ENCODE results near the gene WDR70.

GRCh38 chr5:37576552-37576951, 197.4 kb downstream of the WDR70 start:
- no peak for TF ChIP-seq CTCF (IDR thresholded peaks at IDR 0.05)
- TF ChIP-seq POLR2A (IDR thresholded peaks at IDR 0.05) = no peak
